HCT116 (cell line): Measurements from ENCODE around the gene CNOT2. TPM values are rescaled to one million over a fixed set of nuclear protein-coding genes. Genes with fewer than 3 reads are reported as not detected.

ENCODE experiments used
- ATAC-seq: fragments of 200-7000 bp; cut with Tn5 transposase; 2 replicates; pipeline ENCODE4 v1.9.1; 2020; ENCODE audit warnings: mild to moderate bottlenecking, moderate library complexity
- BruUV-seq: library from RNA; stranded (reverse); fragments of 400-500 nt; replicated peaks from 2 replicates; lab custom pipeline; 2021; lab: Mats Ljungman, UMichigan
- CTCF ChIA-PET: fragments of 300-600 bp; sonication (Branson Sonifier 250); formaldehyde crosslinking; loops from one replicate; lab custom pipeline; 2021; ENCODE audit warnings: antibody characterized with exemption; lab: Charles Lee
- POLR2A ChIA-PET: fragments of 300-600, 350-600 bp; sonication (Branson Sonifier 250); formaldehyde crosslinking; loops from one replicate; lab custom pipeline; 2021; ENCODE audit warnings: antibody characterized with exemption; lab: Charles Lee
- RAD21 ChIA-PET, 2 experiments: fragments of 300-600 bp; sonication (Branson Sonifier 250); formaldehyde crosslinking; loops; one replicate each; lab custom pipeline; 2023; ENCODE audit warnings: low total read pairs in 2 of 2; ENCODE audit not compliant: uncharacterized antibody in 2 of 2, unreplicated experiment in 2 of 2, low non-redundant PET in 1 of 2; lab: Charles Lee
- DNase-seq: peaks from one replicate; pipeline ENCODE4 v3.0.0-alpha.2; 2010; ENCODE audit warnings: low read depth, low spot score
- H2AFZ ChIP-seq: fragments of 200-600 bp; shearing (Covaris generic), sonication (generic); 2 replicates; pipeline ENCODE4 v1.6.1; 2017; ENCODE audit warnings: low read depth, mixed run types, mixed read lengths, antibody characterized with exemption, low read length; ENCODE audit not compliant: poor library complexity, severe bottlenecking
- H3K27ac ChIP-seq: 2 replicates; pipeline ENCODE4 v1.5.1; 2012; ENCODE audit warnings: low read depth, low read length
- H3K27me3 ChIP-seq: fragments of 200-600 bp; sonication (generic); 2 replicates; pipeline ENCODE4 v1.6.1; 2016; ENCODE audit warnings: mixed run types, low read length, mixed read lengths; ENCODE audit not compliant: insufficient read depth
- H3K36me3 ChIP-seq, 2 experiments: fragments of 200-500 bp in 1 of 2; fragments of 200-600 bp in 1 of 2; sonication (Bioruptor generic) in 1 of 2; sonication (generic) in 1 of 2; 2 replicates each; pipeline versions ENCODE4 v1.5.1 to v1.6.1; 2014 to 2016; ENCODE audit warnings: low read length in 2 of 2, inconsistent platforms in 1 of 2, mixed read lengths in 1 of 2, mixed run types in 1 of 2; ENCODE audit not compliant: insufficient read depth in 2 of 2, control insufficient read depth in 1 of 2
- H3K4me1 ChIP-seq, 2 experiments: fragments of 200-600 bp in 1 of 2; sonication (generic) in 1 of 2; 2 replicates each; pipeline versions ENCODE4 v1.5.1 to v1.6.1; 2012 to 2017; ENCODE audit warnings: low read length in 2 of 2, inconsistent platforms in 1 of 2, mild to moderate bottlenecking in 1 of 2, mixed read lengths in 1 of 2, mixed run types in 1 of 2, moderate library complexity in 1 of 2; ENCODE audit not compliant: insufficient read depth in 2 of 2, control insufficient read depth in 1 of 2
- H3K4me2 ChIP-seq: fragments of 200-600 bp; sonication (generic); 2 replicates; pipeline ENCODE4 v1.6.1; 2017; ENCODE audit warnings: mixed run types, low read length, mixed read lengths
- H3K4me3 ChIP-seq, 2 experiments: fragments of 200-600 bp in 1 of 2; sonication (generic) in 1 of 2; replicated peaks in 1 of 2; 2 replicates each; pipeline ENCODE4 v1.5.1; 2011 to 2016; ENCODE audit warnings: low read length in 2 of 2, control low read depth in 1 of 2, low read depth in 1 of 2, mild to moderate bottlenecking in 1 of 2, mixed read lengths in 1 of 2, mixed run types in 1 of 2
- H3K79me2 ChIP-seq: fragments of 200-600 bp; sonication (generic); 2 replicates; pipeline ENCODE4 v1.6.1; 2017; ENCODE audit warnings: mild to moderate bottlenecking, mixed run types, low read length, moderate library complexity, mixed read lengths; ENCODE audit not compliant: insufficient read depth
- H3K9ac ChIP-seq: fragments of 200-600 bp; sonication (generic); 2 replicates; pipeline ENCODE4 v1.6.1; 2016; ENCODE audit warnings: low read length, mixed read lengths
- H3K9me2 ChIP-seq: fragments of 200-600 bp; sonication (generic), shearing (Covaris generic); 2 replicates; pipeline ENCODE4 v1.6.1; 2017; ENCODE audit warnings: mixed run types, mild to moderate bottlenecking, moderate library complexity; ENCODE audit not compliant: insufficient read depth
- H3K9me3 ChIP-seq, 2 experiments: fragments of 200-500 bp in 1 of 2; fragments of 200-600 bp in 1 of 2; sonication (Bioruptor generic) in 1 of 2; sonication (generic) in 1 of 2; 2 replicates each; pipeline ENCODE4 v1.6.1; 2014 to 2017; ENCODE audit warnings: low read length in 2 of 2, mixed read lengths in 2 of 2, inconsistent platforms in 1 of 2, low read depth in 1 of 2, mild to moderate bottlenecking in 1 of 2, mixed run types in 1 of 2, moderate library complexity in 1 of 2; ENCODE audit not compliant: control insufficient read depth in 1 of 2, insufficient read depth in 1 of 2
- H4K20me1 ChIP-seq: fragments of 200-600 bp; sonication (generic), shearing (Covaris generic); 2 replicates; pipeline ENCODE4 v1.6.1; 2017; ENCODE audit warnings: mixed run types, mild to moderate bottlenecking, moderate library complexity; ENCODE audit not compliant: insufficient read depth
- CBX3 ChIP-seq: IDR thresholded peaks from 2 replicates; pipeline ENCODE4 v1.6.1; 2012; ENCODE audit warnings: low read depth
- CEBPB ChIP-seq: IDR thresholded peaks from 2 replicates; pipeline ENCODE4 v1.6.1; 2012; ENCODE audit warnings: low read depth
- EGR1 ChIP-seq: IDR thresholded peaks from 2 replicates; pipeline ENCODE4 v1.6.1; 2012; ENCODE audit warnings: low read depth
- EZH2 ChIP-seq: fragments of 200-600 bp; sonication (generic); IDR thresholded peaks from 2 replicates; pipeline ENCODE4 v1.6.1; 2017; ENCODE audit warnings: antibody characterized with exemption, mixed run types
- EZH2phosphoT487 ChIP-seq: fragments of 200-600 bp; IDR thresholded peaks from 2 replicates; pipeline ENCODE4 v1.6.1; 2018; ENCODE audit warnings: antibody characterized with exemption, borderline replicate concordance
- FOSL1 ChIP-seq: IDR thresholded peaks from 2 replicates; pipeline ENCODE4 v1.6.1; 2012; ENCODE audit warnings: low read depth
- POLR2A ChIP-seq: IDR thresholded peaks from 2 replicates; pipeline ENCODE4 v1.7.0; 2011; ENCODE audit warnings: borderline replicate concordance; ENCODE audit not compliant: insufficient read depth, insufficient read length; ENCODE audit errors: extremely low read depth
- POLR2AphosphoS5 ChIP-seq: IDR thresholded peaks from 2 replicates; pipeline ENCODE4 v1.6.1; 2011; ENCODE audit warnings: mild to moderate bottlenecking, low read depth, low read length, moderate library complexity
- RAD21 ChIP-seq: IDR thresholded peaks from 2 replicates; pipeline ENCODE4 v1.6.1; 2012; ENCODE audit warnings: low read depth, mild to moderate bottlenecking
- SIN3A ChIP-seq: IDR thresholded peaks from 2 replicates; pipeline ENCODE4 v1.6.1; 2012; ENCODE audit warnings: low read depth
- SP1 ChIP-seq: IDR thresholded peaks from 2 replicates; pipeline ENCODE4 v1.6.1; 2012; ENCODE audit warnings: low read depth
- ZFX ChIP-seq: fragments of 450-650 bp; IDR thresholded peaks from 2 replicates; pipeline ENCODE4 v1.6.1; 2017
- ZNF274 ChIP-seq: fragments of 200-500 bp; sonication (Bioruptor generic); IDR thresholded peaks from 2 replicates; pipeline ENCODE4 v1.6.1; 2014; ENCODE audit warnings: mild to moderate bottlenecking, low read depth, low read length, inconsistent platforms
- intact Hi-C: fragments of 100-400 bp; cut with micrococcal nuclease; formaldehyde crosslinking; loops from 2 replicates; pipeline ENCODE4 v1.10.0; 2022
- total RNA-seq: library from RNA; stranded (reverse); gene quantifications from one replicate; pipeline ENCODE4 v1.2.1, GENCODE V29; 2021; ENCODE audit not compliant: unreplicated experiment
- TF ChIP-seq, protein P1 (sequence below), 3 experiments: fragments of 200-600 bp in 1 of 3; sonication (generic) in 1 of 3; IDR thresholded peaks in 2 of 3; conservative IDR thresholded peaks in 1 of 3; 2 replicates each; pipeline ENCODE4 v1.5.1; 2012 to 2017; ENCODE audit warnings: low read depth in 2 of 3, low read length in 2 of 3, antibody characterized with exemption in 1 of 3, borderline replicate concordance in 1 of 3, control low read depth in 1 of 3, mild to moderate bottlenecking in 1 of 3, mixed read lengths in 1 of 3, mixed run types in 1 of 3, moderate library complexity in 1 of 3; ENCODE audit not compliant: insufficient read depth in 1 of 3
- TF ChIP-seq, protein P2 (sequence below): IDR thresholded peaks from 2 replicates; pipeline ENCODE4 v1.6.1; 2012
- TF ChIP-seq, protein P3 (sequence below): IDR thresholded peaks from 2 replicates; pipeline ENCODE4 v1.6.1; 2012

CNOT2 gene
- total RNA-seq, 1 experiment from 2014 or later: 58.7 TPM

DNA sequence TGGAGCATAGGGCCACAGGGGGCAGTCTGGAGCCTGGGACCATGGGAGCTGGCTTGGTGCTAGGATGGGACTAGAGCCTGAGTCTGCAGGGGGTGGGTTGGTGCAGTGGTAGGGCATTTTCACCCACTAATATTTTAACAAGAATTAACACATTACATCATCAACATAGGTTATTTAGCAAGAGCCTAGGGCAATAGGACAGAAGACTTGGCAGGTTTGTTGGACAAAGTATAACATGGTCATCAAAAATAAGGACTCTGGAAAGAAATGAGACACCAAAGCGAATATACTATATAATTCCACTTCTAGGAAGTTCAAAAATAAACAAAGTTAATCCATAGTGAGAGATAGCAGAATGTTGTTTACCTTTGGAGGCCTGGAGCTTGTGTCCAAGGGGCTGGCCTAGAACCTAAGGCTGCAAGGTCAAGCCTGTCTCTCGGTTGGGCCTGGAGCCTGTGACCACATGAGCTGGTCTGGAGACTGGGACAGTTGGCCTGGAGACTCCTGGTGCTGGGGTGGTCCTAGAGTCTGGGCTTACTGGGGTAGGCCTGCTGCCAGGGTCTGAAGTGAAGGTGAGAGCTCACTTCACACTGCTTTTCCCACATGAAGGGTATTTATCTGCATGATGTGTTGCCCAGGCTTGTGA lies 28.1 kb upstream of the CNOT2 start:
- no peak overlapping the region for H3K4me3 ChIP-seq
- intact Hi-C loops: no loop called here
- H3K79me2 ChIP-seq: no peaks in the 10 kb centered on the region
- H3K27ac ChIP-seq: no peak overlapping the region
- no peaks in the 10 kb centered on the region for H3K27me3 ChIP-seq
- TF ChIP-seq FOSL1 (no peak), ZNF274 (no peak), CEBPB (no peak), RAD21 (no peak), ZFX (no peak), POLR2A (no peak), EGR1 (no peak), CBX3 (no peak), EZH2phosphoT487 (no peak), SP1 (no peak), EZH2 (no peak), SIN3A (no peak), POLR2AphosphoS5 (no peak)
- TF ChIP-seq, protein P1, sequence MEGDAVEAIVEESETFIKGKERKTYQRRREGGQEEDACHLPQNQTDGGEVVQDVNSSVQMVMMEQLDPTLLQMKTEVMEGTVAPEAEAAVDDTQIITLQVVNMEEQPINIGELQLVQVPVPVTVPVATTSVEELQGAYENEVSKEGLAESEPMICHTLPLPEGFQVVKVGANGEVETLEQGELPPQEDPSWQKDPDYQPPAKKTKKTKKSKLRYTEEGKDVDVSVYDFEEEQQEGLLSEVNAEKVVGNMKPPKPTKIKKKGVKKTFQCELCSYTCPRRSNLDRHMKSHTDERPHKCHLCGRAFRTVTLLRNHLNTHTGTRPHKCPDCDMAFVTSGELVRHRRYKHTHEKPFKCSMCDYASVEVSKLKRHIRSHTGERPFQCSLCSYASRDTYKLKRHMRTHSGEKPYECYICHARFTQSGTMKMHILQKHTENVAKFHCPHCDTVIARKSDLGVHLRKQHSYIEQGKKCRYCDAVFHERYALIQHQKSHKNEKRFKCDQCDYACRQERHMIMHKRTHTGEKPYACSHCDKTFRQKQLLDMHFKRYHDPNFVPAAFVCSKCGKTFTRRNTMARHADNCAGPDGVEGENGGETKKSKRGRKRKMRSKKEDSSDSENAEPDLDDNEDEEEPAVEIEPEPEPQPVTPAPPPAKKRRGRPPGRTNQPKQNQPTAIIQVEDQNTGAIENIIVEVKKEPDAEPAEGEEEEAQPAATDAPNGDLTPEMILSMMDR (IDR thresholded peaks at IDR 0.05 in 2 of 3, conservative IDR thresholded peaks at IDR 0.05 in 1 of 3; ENCODE audit: borderline replicate concordance in 1 of 3, insufficient read depth in 1 of 3, low read depth in 2 of 3, low read length in 2 of 3): no peak
- TF ChIP-seq, protein P2, sequence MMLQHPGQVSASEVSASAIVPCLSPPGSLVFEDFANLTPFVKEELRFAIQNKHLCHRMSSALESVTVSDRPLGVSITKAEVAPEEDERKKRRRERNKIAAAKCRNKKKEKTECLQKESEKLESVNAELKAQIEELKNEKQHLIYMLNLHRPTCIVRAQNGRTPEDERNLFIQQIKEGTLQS: no peak
- TF ChIP-seq, protein P3, sequence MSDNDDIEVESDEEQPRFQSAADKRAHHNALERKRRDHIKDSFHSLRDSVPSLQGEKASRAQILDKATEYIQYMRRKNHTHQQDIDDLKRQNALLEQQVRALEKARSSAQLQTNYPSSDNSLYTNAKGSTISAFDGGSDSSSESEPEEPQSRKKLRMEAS: no peak
- TF ChIP-seq, all 23 proteins: peak for 0
- H3K9me2 ChIP-seq: no peaks in the 10 kb centered on the region
- DNase-seq: no peak
- BruUV-seq: no TSS peak
- ChIA-PET RAD21 (no interaction called here), CTCF (no interaction called here), POLR2A (no interaction called here)
- H3K9me3 ChIP-seq: no peaks in the 10 kb centered on the region
- no peak overlapping the region for H2AFZ ChIP-seq
- no peak overlapping the region for H3K4me2 ChIP-seq
- H3K36me3 ChIP-seq: no peaks in the 10 kb centered on the region
- H3K4me1 ChIP-seq: no peaks in the 10 kb centered on the region
- H4K20me1 ChIP-seq: no peaks in the 10 kb centered on the region
- ATAC-seq: no peak
- no peak overlapping the region for H3K9ac ChIP-seq
